LNCaP clone FGC (cell line): ENCODE results near the gene BMAL1.

ENCODE experiments used
- DNase-seq: peaks from one replicate; pipeline ENCODE4 v3.0.0-alpha.2; 2011; ENCODE audit warnings: low read depth
- H3K4me3 ChIP-seq: 2 replicates; pipeline ENCODE4 v1.5.1; 2011; ENCODE audit warnings: mild to moderate bottlenecking, low read depth, low read length, control low read depth
- TF ChIP-seq, protein P1 (sequence below): IDR thresholded peaks from 2 replicates; pipeline ENCODE4 v1.5.1; 2012; ENCODE audit warnings: mild to moderate bottlenecking; ENCODE audit not compliant: control insufficient read depth, insufficient read depth; ENCODE audit errors: extremely low read depth

Gene BMAL1

DNA sequence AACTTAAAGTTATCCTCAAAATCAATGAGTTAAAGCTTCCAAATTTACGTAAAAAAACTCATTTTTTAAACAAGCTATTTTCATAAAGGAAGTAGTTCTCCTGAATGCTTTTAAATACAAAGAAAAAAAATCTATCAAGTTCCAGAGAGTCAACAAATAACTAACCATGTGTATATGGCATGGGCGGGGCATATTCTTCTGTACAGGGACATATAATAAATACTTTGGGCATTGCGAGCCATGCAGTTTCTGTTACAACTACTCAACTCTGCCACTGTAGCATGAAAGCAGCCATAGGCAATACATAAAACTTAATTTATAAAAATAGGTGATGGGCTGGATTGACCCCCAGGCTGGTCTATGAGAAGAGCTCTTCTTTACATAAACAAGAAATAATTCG, 127.6 kb downstream of the BMAL1 start:
- DNase-seq, result no peak
- TF ChIP-seq, protein P1, sequence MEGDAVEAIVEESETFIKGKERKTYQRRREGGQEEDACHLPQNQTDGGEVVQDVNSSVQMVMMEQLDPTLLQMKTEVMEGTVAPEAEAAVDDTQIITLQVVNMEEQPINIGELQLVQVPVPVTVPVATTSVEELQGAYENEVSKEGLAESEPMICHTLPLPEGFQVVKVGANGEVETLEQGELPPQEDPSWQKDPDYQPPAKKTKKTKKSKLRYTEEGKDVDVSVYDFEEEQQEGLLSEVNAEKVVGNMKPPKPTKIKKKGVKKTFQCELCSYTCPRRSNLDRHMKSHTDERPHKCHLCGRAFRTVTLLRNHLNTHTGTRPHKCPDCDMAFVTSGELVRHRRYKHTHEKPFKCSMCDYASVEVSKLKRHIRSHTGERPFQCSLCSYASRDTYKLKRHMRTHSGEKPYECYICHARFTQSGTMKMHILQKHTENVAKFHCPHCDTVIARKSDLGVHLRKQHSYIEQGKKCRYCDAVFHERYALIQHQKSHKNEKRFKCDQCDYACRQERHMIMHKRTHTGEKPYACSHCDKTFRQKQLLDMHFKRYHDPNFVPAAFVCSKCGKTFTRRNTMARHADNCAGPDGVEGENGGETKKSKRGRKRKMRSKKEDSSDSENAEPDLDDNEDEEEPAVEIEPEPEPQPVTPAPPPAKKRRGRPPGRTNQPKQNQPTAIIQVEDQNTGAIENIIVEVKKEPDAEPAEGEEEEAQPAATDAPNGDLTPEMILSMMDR, result no peak
- H3K4me3 ChIP-seq, result no peak overlapping the region

DNA sequence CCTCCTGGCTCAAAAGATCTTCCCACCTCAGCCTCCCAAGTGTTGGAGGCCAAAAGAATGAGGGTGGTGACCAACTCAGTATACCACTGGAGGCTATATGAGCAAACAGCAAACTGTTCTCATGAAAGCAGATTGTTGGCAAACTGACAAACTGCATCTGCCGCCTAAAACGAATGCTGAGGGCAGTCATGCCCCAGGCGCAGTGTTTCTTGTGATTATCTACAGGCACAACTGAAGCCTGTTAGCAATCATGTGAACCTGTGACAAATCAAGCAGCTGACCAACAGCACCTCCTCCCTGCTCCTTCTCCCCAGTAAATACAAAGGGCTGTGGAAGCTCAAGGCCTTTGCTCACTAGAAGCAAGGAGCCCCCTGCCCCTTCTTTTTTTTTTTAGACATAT, 137.6 kb downstream of the BMAL1 start:
- TF ChIP-seq, protein P1, result no peak
- H3K4me3 ChIP-seq, result no peak overlapping the region
- no peak for DNase-seq

DNA sequence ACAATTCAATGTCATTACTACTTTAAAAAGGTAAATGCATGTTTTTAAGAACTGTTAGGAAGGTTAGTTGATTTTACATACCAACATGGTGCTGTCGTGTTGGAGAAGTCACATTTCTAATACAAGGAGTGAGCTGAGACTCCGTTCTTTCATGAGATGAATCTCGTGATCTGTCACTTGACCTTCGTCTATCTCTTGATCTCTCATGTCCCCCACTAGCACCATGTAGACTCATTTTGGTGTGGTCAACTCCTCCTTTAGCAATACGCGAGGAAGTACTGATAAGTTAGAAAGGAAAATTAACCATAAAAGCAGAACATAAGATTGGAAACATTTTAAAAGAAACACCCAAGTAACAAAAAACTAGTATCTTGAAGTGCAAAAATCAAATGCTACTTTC, 144.0 kb downstream of the BMAL1 start:
- TF ChIP-seq, protein P1, result no peak
- no peak overlapping the region for H3K4me3 ChIP-seq
- no peak for DNase-seq

DNA sequence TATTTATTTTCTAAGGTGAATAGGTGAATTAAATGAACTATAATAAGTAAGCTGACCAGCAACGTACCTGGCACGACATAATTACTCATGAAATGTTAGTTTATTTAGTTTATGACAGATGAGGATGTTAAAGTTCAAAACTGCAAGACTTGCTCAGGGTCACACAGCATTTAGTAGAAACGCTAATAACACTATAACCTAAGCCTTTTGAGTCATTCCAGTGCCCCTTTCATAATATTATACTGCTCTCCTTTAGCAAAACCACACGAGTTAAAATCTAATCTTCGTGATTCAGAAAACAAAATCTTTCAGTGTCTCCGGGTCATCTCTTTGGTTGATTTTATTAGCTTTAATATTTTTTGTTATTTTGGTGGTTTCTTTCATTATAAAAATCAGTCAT, 145.8 kb downstream of the BMAL1 start:
- no peak overlapping the region for H3K4me3 ChIP-seq
- DNase-seq, result no peak
- TF ChIP-seq, protein P1, result no peak

DNA sequence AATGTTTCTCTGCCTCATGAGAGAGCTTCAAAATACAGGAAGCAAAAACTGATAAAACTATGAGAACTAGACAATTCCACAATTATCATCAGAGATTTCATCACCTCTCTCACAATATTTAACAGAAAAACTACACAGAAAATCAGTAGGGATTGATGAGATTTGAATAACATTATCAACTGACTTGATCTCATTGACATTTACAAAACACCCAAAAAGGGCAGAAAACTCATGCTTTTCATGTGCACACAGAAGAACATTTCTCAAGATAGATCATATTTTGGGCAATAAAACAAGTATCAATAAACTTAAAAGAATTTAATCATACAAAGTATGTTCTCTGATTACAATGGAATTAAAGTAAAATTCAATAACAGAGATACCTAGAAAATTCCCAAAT, 149.8 kb downstream of the BMAL1 start:
- TF ChIP-seq, protein P1, result no peak

DNA sequence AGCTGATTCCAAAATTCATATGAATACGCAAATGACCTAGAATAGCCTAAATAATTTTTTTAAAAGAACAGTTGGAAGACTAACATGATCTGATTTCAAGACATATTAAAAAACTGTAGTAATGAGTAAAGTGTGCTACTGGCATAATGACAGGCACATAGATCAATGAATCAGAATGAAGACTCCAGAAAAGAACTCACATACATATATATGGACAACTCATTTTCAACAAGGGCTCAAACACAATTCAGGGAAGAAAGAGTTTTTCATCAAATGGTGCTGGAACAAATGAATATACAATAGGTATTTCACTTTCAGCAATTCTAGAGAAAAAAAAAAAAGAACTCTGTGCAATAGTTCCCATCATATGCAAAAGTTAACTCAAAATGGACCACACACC, 151.7 kb downstream of the BMAL1 start:
- DNase-seq, result no peak
- TF ChIP-seq, protein P1, result no peak
- H3K4me3 ChIP-seq, result no peak overlapping the region

More for the DNA sequence above, 149.8 kb downstream of the BMAL1 start:
- no peak overlapping the region for H3K4me3 ChIP-seq
- no peak for DNase-seq

DNA sequence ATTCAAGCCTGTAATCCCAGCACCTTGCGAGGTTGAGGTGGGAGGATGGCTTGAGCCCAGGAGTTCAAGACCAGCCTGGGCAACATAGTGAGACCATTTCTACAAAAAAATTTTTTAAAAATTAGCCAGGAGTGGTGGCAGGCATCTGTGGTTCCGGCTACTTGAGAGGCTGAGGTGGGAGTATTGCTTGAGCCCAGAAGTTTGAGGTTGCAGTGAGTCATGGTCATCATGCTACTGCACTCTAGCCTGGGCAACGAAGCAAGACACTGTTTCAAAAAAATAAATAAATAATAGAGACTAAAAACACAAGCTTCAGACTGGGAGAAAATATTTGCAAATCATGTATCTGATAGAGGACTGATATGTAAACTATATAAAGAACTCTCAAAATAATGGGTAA, 152.2 kb downstream of the BMAL1 start:
- no peak for DNase-seq
- TF ChIP-seq, protein P1, result no peak
- no peak overlapping the region for H3K4me3 ChIP-seq
